Liver (tissue), 3 donors: Measurements from ENCODE around the gene GUCY1B1.

ENCODE experiments used
- ATF3 ChIP-seq: IDR thresholded peaks from 2 replicates; pipeline ENCODE4 v1.6.1; 2016; ENCODE audit warnings: antibody characterized with exemption
- CTCF ChIP-seq: fragments of 150-350 bp; IDR thresholded peaks from 2 replicates; pipeline ENCODE4 v1.5.1; 2017; ENCODE audit warnings: improper control_type of control experiment, low read depth, low read length; ENCODE audit not compliant: missing input control
- EGR1 ChIP-seq, 2 donors: IDR thresholded peaks; 2 replicates each; pipeline ENCODE4 v1.6.1; 2016 to 2018; ENCODE audit warnings: antibody characterized with exemption in 2 of 2, low read depth in 2 of 2
- FOXA1 ChIP-seq: IDR thresholded peaks from 2 replicates; pipeline ENCODE4 v1.6.1; 2016; ENCODE audit warnings: antibody characterized with exemption
- GABPA ChIP-seq, 2 donors: IDR thresholded peaks in 1 of 2; conservative IDR thresholded peaks in 1 of 2; 2 replicates each; pipeline ENCODE4 v1.6.1; 2016; ENCODE audit warnings: antibody characterized with exemption in 2 of 2, mild to moderate bottlenecking in 1 of 2, moderate library complexity in 1 of 2
- HNF4G ChIP-seq: IDR thresholded peaks from 2 replicates; pipeline ENCODE4 v1.6.1; 2016; ENCODE audit warnings: antibody characterized with exemption
- JUND ChIP-seq, 2 donors: IDR thresholded peaks; 2 replicates each; pipeline ENCODE4 v1.6.1; 2016; ENCODE audit warnings: antibody characterized with exemption in 2 of 2
- MAX ChIP-seq: IDR thresholded peaks from 2 replicates; pipeline ENCODE4 v1.6.1; 2016; ENCODE audit warnings: antibody characterized with exemption
- RAD21 ChIP-seq, 2 donors: IDR thresholded peaks; 2 replicates each; pipeline ENCODE4 v1.6.1; 2016; ENCODE audit warnings: antibody characterized with exemption in 2 of 2, mild to moderate bottlenecking in 2 of 2
- REST ChIP-seq: IDR thresholded peaks from 2 replicates; pipeline ENCODE4 v1.6.1; 2016; ENCODE audit warnings: antibody characterized with exemption, mild to moderate bottlenecking
- RXRA ChIP-seq, 2 donors: IDR thresholded peaks; 2 replicates each; pipeline ENCODE4 v1.6.1; 2017 to 2018; ENCODE audit warnings: antibody characterized with exemption in 2 of 2, mild to moderate bottlenecking in 1 of 2
- SP1 ChIP-seq: IDR thresholded peaks from 2 replicates; pipeline ENCODE4 v1.6.1; 2018; ENCODE audit warnings: antibody characterized with exemption, mild to moderate bottlenecking
- TAF1 ChIP-seq: conservative IDR thresholded peaks from 2 replicates; pipeline ENCODE4 v1.6.1; 2016; ENCODE audit warnings: antibody characterized with exemption, mild to moderate bottlenecking
- YY1 ChIP-seq: IDR thresholded peaks from 2 replicates; pipeline ENCODE4 v1.6.1; 2016; ENCODE audit warnings: antibody characterized with exemption, mild to moderate bottlenecking
- donor health status: healthy.
- donor health status: healthy.

GRCh38 chr4:155757745-155758265 is 1.0 kb upstream of the GUCY1B1 start:
- TF ChIP-seq TAF1, result no peak
- no peak for TF ChIP-seq REST
- TF ChIP-seq ATF3, result no peak
- TF ChIP-seq CTCF, result no peak
- no peak for TF ChIP-seq MAX
- TF ChIP-seq RAD21 (IDR thresholded peaks at IDR 0.05), result no peak
- no peak for TF ChIP-seq EGR1 (IDR thresholded peaks at IDR 0.05; ENCODE audit: low read depth in 2 of 2)
- no peak for TF ChIP-seq RXRA (IDR thresholded peaks at IDR 0.05)
- TF ChIP-seq HNF4G, result no peak
- TF ChIP-seq SP1, result no peak
- TF ChIP-seq YY1, result no peak
- TF ChIP-seq GABPA (IDR thresholded peaks at IDR 0.05 in 1 of 2, conservative IDR thresholded peaks at IDR 0.05 in 1 of 2), result no peak
- TF ChIP-seq JUND (IDR thresholded peaks at IDR 0.05), result no peak
- no peak for TF ChIP-seq FOXA1
